RWPE2 (cell line): ENCODE measurements around the gene WSCD1.

Source experiments
- ATAC-seq: fragments of 200-7000 bp; cut with Tn5 transposase; 3 replicates; pipeline ENCODE4 v1.9.1; 2021; ENCODE audit warnings: low read depth
- DNase-seq: peaks from one replicate; pipeline ENCODE4 v3.0.0-alpha.2; 2020; ENCODE audit warnings: low spot score
- H3K27ac ChIP-seq: fragments of 450-650 bp; 2 replicates; pipeline ENCODE4 v1.5.1; 2017; ENCODE audit warnings: mild to moderate bottlenecking; ENCODE audit not compliant: poor library complexity, severe bottlenecking
- H3K27me3 ChIP-seq: fragments of 250-450 bp; sonication (Bioruptor Pico); 2 replicates; pipeline ENCODE4 v1.5.1; 2021; ENCODE audit warnings: mild to moderate bottlenecking, moderate library complexity; ENCODE audit not compliant: insufficient read depth, poor library complexity, severe bottlenecking
- H3K36me3 ChIP-seq: fragments of 250-450 bp; sonication (Bioruptor Pico); 2 replicates; pipeline ENCODE4 v1.5.1; 2020; ENCODE audit warnings: low read depth, mild to moderate bottlenecking, moderate library complexity
- H3K4me1 ChIP-seq: fragments of 250-450 bp; sonication (Bioruptor Pico); 2 replicates; pipeline ENCODE4 v1.5.1; 2021; ENCODE audit warnings: mild to moderate bottlenecking, moderate library complexity; ENCODE audit not compliant: insufficient read depth, poor library complexity, severe bottlenecking
- H3K4me3 ChIP-seq: fragments of 250-450 bp; sonication (Bioruptor Pico); 2 replicates; pipeline ENCODE4 v1.5.1; 2021; ENCODE audit warnings: mild to moderate bottlenecking, moderate library complexity; ENCODE audit not compliant: severe bottlenecking
- H3K9me3 ChIP-seq: fragments of 250-450 bp; sonication (Bioruptor Pico); 2 replicates; pipeline ENCODE4 v1.5.1; 2021; ENCODE audit warnings: mild to moderate bottlenecking, moderate library complexity; ENCODE audit not compliant: severe bottlenecking
- TF ChIP-seq, protein P1 (sequence below): fragments of 450-650 bp; IDR thresholded peaks from one replicate; pipeline ENCODE4 v1.5.1; 2017; ENCODE audit warnings: mild to moderate bottlenecking, moderate library complexity; ENCODE audit not compliant: poor library complexity, severe bottlenecking

Gene WSCD1

GRCh38 chr17:6024576-6024975 is 45.6 kb upstream of the WSCD1 start:
- Histone ChIP-seq H3K27me3 (peaks cover 20% of the 10 kb centered on the region), H3K36me3 (no peaks in the 10 kb centered on the region), H3K9me3 (no peaks in the 10 kb centered on the region), H3K27ac (no peak overlapping the region), H3K4me1 (no peaks in the 10 kb centered on the region), H3K4me3 (no peak overlapping the region)
- no peak for ATAC-seq
- DNase-seq = no peak
- TF ChIP-seq, protein P1, sequence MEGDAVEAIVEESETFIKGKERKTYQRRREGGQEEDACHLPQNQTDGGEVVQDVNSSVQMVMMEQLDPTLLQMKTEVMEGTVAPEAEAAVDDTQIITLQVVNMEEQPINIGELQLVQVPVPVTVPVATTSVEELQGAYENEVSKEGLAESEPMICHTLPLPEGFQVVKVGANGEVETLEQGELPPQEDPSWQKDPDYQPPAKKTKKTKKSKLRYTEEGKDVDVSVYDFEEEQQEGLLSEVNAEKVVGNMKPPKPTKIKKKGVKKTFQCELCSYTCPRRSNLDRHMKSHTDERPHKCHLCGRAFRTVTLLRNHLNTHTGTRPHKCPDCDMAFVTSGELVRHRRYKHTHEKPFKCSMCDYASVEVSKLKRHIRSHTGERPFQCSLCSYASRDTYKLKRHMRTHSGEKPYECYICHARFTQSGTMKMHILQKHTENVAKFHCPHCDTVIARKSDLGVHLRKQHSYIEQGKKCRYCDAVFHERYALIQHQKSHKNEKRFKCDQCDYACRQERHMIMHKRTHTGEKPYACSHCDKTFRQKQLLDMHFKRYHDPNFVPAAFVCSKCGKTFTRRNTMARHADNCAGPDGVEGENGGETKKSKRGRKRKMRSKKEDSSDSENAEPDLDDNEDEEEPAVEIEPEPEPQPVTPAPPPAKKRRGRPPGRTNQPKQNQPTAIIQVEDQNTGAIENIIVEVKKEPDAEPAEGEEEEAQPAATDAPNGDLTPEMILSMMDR = no peak

DNA sequence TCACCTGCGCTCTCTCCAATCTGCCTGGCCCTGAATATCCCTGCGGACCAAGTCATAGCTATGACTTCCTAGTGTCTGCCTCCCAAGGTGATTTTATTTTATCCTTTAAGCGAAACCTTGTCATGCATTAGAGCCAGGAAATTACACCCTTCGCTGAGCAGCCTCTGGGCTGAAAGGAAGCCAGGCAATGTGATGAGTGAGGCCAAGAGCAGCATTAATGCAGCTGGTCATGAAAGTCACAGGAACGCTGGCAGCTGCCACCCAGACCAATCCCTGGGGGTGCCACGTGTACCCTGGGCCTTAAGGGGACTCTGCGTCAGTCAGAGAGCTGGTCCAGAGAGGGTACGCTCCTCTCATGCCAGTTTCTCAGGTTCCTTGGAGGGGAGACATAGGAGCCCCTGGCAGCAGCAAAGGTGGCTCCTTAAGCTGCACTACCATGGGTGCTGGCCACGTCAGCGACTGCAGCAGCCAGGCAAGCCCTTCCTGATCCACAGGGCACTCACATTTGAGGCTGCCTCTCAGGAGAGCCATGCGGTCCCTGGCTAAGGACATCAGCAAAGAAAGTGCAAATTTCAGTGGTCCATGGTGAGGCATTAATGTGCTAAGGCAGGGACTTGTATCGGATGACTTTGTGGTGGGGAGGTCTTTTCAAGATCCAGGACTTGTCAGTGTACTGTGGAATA is 42.7 kb upstream of the WSCD1 start:
- no peaks in the 10 kb centered on the region for H3K9me3 ChIP-seq
- H3K4me1 ChIP-seq = no peaks in the 10 kb centered on the region
- ATAC-seq (no peak), DNase-seq (no peak)
- H3K27ac ChIP-seq = no peak overlapping the region
- peaks cover 20% of the 10 kb centered on the region for H3K27me3 ChIP-seq
- no peak overlapping the region for H3K4me3 ChIP-seq
- no peaks in the 10 kb centered on the region for H3K36me3 ChIP-seq
- TF ChIP-seq, protein P1 = no peak

DNA sequence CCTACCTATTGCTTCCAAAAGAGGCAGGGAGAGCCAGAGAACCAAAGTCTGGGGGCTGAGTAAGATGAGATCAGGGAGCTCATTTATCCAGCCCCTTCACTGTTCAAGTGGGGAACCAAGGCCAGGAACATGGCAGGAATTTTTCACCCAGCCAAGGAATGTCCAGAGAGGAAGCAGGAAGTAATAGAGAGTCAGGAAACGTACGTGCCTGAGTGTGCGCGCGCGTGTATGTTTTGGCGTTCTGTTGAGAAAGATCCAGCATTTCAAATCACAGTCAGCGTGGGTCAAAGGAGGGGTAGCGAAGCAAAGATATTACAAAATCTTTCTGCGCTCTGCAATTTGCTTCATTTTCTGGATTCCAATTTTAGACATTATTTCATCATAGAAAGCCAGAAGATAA is 41.9 kb upstream of the WSCD1 start:
- Histone ChIP-seq H3K27ac (no peak overlapping the region), H3K4me3 (no peak overlapping the region), H3K9me3 (no peaks in the 10 kb centered on the region), H3K36me3 (no peaks in the 10 kb centered on the region), H3K27me3 (peaks cover 13% of the 10 kb centered on the region), H3K4me1 (no peaks in the 10 kb centered on the region)
- TF ChIP-seq, protein P1 = no peak
- ATAC-seq (no peak), DNase-seq (no peak)

- Histone ChIP-seq H3K4me3 (no peak overlapping the region), H3K36me3 (no peaks in the 10 kb centered on the region), H3K27me3 (no peaks in the 10 kb centered on the region), H3K4me1 (no peaks in the 10 kb centered on the region), H3K27ac (no peak overlapping the region), H3K9me3 (no peaks in the 10 kb centered on the region)
- TF ChIP-seq, protein P1 = no peak
- ATAC-seq = no peak
- DNase-seq = no peak
Measured at GRCh38 chr17:6035801-6036394, 34.3 kb upstream of the WSCD1 start.

DNA sequence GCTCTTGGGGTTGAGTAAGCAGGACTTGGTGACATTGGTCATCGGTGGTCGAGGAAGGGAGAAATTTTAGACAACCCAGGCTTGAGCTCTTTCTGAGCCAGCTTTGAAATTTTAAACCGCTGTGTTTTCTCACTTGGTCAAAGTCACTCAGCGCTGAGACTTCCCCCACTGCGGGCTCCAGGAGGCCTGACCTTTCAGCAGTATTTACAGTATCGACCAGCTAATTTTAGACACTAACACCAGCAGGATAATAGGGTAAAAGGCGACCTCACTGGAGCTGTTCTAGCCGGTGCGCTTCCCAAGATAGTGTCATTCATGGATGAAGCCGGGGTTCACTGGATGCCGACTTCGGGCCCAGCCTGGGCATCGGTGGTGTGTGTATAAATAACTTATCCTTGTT is 29.7 kb upstream of the WSCD1 start:
- no peaks in the 10 kb centered on the region for H3K9me3 ChIP-seq
- H3K36me3 ChIP-seq = no peaks in the 10 kb centered on the region
- no peak for ATAC-seq
- no peaks in the 10 kb centered on the region for H3K4me1 ChIP-seq
- no peak overlapping the region for H3K4me3 ChIP-seq
- H3K27ac ChIP-seq = no peak overlapping the region
- TF ChIP-seq, protein P1 = no peak
- H3K27me3 ChIP-seq = no peaks in the 10 kb centered on the region
- no peak for DNase-seq
